Skeletal muscle cell (primary cell): ENCODE measurements around the gene OR5J2.
"Not testable (repeated sequence)": the region's sequence is repeated elsewhere in the genome, so short reads cannot be mapped to it uniquely, and the experiment has no call there.

Experiments used
- DNase-seq: peaks from one replicate; pipeline ENCODE4 v3.0.0-alpha.2; 2010; ENCODE audit warnings: low read depth
- H3K4me3 ChIP-seq: 2 replicates; pipeline ENCODE4 v1.5.1; 2011; ENCODE audit warnings: low read depth, mild to moderate bottlenecking, control low read depth, low read length, moderate library complexity

The OR5J2 gene

DNA sequence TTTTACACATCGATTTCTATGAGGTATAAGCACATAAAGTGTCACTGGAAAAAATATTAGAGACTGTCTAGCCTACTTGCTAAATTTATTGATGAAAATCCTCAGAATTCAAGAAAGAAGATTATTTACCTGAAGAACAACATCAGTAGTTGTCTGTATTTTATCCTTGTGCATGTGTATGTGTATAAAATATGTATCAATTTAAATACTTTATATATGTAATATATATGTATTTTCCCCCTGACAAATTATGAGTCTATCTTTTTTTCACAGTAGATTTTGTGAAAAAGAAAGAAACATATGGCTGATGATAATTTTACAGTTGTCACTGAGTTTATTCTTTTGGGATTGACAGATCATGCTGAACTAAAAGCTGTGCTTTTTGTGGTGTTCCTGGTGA is at the start of gene OR5J2:
OR5J2 (plus strand) TSS at position 301 of the 400 bp plus-strand sequence; CDS start at position 301, 0 bp downstream.
- DNase-seq: no peak
- H3K4me3 ChIP-seq: no peak within 1 kb of the TSS

DNA sequence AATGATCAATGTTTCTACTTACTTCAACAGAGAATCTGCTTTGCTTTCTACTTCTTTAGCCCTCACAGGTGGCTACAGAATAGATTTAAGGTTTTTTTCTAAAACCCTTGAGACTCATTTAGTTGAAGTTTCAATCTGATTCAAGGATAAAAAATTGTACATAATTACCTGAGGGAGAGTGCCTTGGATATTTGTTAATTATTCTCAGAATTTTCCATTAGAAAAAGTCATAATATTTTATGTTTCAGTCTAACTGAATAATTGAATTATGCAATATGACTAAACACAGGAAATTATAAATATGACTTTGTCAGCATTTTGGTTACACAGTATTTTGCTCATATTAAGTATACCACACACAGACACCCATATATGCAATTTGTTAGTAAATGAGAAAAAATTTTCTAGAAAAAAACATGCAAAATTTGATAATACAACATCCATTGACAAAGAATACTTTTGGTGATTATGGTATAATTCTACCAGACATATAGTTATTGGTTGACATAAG is 36.2 kb upstream of the OR5J2 start, which contains the start of gene OR8J3:
OR8J3 (minus strand) TSS at position 51 of the 511 bp plus-strand sequence. CDS start 2,483 bp downstream, outside the sequence.
- DNase-seq: no peak

DNA sequence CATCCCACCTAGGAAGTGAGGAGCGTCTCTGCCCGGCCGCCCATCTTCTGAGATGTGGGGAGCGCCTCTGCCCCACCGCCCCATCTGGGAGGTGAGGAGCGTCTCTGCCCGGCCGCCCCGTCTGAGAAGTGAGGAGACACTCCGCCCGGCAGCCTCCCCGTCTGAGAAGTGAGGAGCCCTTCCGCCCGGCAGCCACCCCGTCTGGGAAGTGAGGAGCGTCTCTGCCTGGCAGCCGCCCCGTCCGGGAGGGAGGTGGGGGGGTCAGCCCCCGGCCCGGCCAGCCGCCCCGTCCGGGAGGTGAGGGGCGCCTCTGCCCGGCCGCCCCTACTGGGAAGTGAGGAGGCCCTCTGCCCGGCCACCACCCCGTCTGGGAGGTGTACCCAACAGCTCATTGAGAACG is 32.7 kb upstream of the OR5J2 start:
- not testable (repeated sequence) for DNase-seq, H3K4me3 ChIP-seq

More for the DNA sequence above, 36.2 kb upstream of the OR5J2 start, which contains the start of gene OR8J3:
- H3K4me3 ChIP-seq: no peak within 1 kb of the TSS

GRCh38 chr11:56151376-56151775 is 25.0 kb upstream of the OR5J2 start:
- no peak for DNase-seq
- no peak overlapping the region for H3K4me3 ChIP-seq

GRCh38 chr11:56152333-56152732 is 24.1 kb upstream of the OR5J2 start:
- no peak for DNase-seq
- H3K4me3 ChIP-seq: no peak overlapping the region

GRCh38 chr11:56160217-56160616 is 16.2 kb upstream of the OR5J2 start, which contains the start of gene OR8K5:
Gene OR8K5, minus strand, starts transcription at chr11:56160317. Its CDS starts 0 bp downstream, at chr11:56160317.
- H3K4me3 ChIP-seq: no peak within 1 kb of the TSS
- no peak for DNase-seq

DNA sequence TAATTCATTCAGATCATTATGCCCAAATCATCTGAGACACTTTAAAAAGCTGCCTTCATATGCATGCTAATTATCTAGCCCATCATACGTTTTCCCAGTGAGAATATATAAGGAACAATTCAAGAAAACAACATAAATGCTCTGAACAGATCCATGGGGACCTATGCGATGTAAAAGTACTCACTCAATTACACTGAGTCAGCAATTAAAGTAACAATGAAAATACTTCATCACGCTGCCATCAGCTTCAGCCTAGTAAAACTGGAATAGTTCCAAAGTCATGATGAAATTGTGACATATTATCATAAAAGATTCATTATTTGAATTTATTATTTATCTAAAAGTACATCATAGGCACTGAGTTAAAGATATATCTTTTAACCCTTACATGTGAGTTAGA is 12.6 kb upstream of the OR5J2 start:
- no peak overlapping the region for H3K4me3 ChIP-seq
- DNase-seq: no peak

DNA sequence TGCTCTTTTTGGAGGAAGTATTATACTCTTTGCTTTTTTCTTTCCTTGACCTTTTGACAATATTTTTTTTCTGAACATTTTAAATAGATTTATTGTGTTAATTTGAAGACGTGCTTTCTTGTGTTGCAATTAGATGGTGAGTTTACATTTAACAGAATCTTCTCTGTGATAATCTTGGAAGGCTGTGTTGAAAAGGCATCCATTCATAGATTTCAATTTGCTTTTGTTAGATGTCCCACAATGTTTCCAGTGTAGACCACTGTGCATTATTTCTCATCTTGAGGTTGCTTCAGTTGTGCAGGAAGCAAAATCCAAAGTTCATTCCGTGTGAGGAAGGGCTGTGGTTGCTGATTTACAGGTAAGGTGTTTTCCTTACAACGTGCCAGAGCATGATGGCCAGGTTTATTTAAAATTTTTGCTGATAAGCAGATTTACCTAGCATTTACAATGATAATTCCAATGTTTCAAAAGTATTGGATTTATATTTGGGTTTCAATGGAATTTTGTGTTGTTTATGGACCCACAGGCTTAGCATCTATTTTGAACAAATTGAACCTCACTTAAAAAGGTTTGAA is 4.1 kb upstream of the OR5J2 start:
- no peak overlapping the region for H3K4me3 ChIP-seq
- DNase-seq: no peak

DNA sequence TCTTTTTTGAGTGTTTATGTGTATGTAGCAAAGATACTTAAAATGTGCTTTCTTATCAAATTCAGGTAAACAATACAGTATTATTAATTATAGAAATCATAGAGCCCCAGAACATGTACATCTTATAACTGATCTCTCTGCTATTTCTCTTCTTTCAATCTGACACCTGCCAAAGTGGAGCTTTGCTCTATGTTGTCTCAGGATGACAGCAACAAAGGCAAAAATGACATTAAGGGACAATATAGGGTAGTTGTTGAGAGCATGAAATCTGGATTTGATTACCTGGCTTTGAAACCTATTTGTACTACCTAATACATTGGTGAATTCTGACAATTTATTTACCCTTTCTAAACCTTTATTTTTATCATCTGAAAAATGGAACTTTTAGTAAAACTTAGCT is 7.0 kb downstream of the OR5J2 start:
- H3K4me3 ChIP-seq: no peak overlapping the region

GRCh38 chr11:56188602-56189001 is 12.2 kb downstream of the OR5J2 start:
- H3K4me3 ChIP-seq: no peak overlapping the region
- no peak for DNase-seq

More for the DNA sequence above, 7.0 kb downstream of the OR5J2 start:
- no peak for DNase-seq

GRCh38 chr11:56196705-56197104 is 20.3 kb downstream of the OR5J2 start:
- DNase-seq: no peak
- H3K4me3 ChIP-seq: no peak overlapping the region

DNA sequence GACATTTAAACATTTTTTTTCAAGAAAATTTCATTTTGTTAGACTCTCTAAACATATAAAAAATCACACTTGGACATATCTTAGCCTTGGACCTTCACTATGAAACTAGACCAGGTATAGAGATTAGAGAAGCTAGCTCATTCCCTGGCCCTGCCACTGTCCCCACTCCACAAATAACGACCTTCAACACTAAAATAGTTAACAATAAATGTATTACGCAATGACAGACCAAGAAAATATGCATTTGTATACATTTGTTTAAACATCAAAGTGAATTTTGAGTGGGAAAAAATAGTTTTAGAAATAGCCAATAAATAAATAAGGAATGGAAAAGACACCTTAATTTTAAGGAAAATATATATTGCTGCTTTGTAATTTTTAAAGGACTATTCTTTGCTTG is 20.9 kb downstream of the OR5J2 start:
- no peak for DNase-seq
- no peak overlapping the region for H3K4me3 ChIP-seq

DNA sequence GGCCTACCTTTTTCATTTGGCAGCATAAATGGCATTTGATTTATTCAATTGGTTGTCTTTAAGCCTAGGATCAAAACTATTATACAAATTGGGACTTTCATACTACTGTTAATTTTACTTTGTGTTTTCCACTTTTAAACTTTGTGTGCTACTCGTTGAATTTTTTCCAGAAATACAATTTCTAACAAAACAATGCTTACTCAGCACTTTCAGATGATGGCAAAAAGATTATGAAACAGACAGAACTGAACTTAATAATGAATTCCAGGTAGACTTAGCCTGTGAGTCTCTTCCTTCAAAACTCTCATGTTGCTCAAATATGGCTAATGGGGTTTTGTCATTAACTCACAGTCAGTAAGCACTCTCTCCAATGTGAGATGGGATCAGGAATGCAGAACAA is 31.4 kb downstream of the OR5J2 start:
- no peak for DNase-seq
- H3K4me3 ChIP-seq: no peak overlapping the region

GRCh38 chr11:56214537-56214936 is 38.1 kb downstream of the OR5J2 start:
- no peak overlapping the region for H3K4me3 ChIP-seq
- no peak for DNase-seq

DNA sequence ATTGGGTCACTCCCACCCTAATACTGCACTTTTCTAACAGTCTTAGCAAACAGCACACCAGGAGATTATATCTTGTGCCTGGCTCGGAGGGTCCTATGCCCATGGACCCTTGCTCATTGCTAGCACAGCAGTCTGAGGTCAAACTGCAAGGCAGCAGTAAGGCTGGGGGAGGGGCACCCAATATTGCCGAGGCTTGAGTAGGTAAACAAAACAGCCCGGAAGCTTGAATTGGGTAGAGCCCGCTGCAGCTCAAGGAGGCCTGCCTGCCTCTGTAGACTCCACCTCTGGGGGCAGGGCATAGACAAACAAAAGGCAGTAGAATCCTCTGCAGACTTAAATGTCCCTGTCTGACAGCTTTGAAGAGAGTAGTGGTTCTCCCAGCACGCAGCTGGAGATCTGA is 43.3 kb downstream of the OR5J2 start:
- not testable (repeated sequence) for H3K4me3 ChIP-seq, DNase-seq
